ENCODE measurements around the gene TMEM151B. TPM values are rescaled to one million over a fixed set of nuclear protein-coding genes. Genes with fewer than 3 reads are reported as not detected.
A peak's percentile ranks its signal among the peaks of the same experiment; 100 is the strongest.

TMEM151B gene
- total and polyA plus RNA-seq, 11 donors: 0.21 to 5.3 (median 0.45) TPM; not detected in 4

DNA sequence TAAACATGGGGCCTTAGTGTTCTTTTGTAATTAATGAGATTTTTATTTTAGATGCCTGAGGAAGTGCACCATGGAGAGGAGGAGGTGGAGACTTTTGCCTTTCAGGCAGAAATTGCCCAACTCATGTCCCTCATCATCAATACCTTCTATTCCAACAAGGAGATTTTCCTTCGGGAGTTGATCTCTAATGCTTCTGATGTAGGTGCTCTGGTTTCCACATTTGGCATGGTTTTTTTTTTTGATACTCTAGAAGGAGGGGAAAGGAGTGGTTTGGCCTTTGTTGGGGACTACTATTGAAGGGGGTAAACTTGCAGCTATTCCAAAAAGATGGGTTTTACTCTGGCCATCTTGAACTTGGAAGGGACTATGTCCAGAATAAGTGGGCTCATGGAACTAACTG, 21.7 kb upstream of the TMEM151B start:
- TF ChIP-seq, protein P1, sequence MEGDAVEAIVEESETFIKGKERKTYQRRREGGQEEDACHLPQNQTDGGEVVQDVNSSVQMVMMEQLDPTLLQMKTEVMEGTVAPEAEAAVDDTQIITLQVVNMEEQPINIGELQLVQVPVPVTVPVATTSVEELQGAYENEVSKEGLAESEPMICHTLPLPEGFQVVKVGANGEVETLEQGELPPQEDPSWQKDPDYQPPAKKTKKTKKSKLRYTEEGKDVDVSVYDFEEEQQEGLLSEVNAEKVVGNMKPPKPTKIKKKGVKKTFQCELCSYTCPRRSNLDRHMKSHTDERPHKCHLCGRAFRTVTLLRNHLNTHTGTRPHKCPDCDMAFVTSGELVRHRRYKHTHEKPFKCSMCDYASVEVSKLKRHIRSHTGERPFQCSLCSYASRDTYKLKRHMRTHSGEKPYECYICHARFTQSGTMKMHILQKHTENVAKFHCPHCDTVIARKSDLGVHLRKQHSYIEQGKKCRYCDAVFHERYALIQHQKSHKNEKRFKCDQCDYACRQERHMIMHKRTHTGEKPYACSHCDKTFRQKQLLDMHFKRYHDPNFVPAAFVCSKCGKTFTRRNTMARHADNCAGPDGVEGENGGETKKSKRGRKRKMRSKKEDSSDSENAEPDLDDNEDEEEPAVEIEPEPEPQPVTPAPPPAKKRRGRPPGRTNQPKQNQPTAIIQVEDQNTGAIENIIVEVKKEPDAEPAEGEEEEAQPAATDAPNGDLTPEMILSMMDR (IDR thresholded peaks at IDR 0.05): no peak
- no peak for TF ChIP-seq POLR2A (IDR thresholded peaks at IDR 0.05)
- Histone ChIP-seq H3K27ac (peak overlapping the region in 9 of 12 donors; percentile 90 to 100 (median 99)), H3K36me3 (peaks cover 2 to 57% (median 53%) of the 10 kb centered on the region in 9 donors), H3K9me3 (no peaks in the 10 kb centered on the region), H3K4me3 (peak overlapping the region in 9 of 12 donors; percentile 69 to 98 (median 77)), H3K4me1 (peaks cover 0 to 62% (median 43%) of the 10 kb centered on the region in 12 donors), H3K27me3 (no peaks in the 10 kb centered on the region)
- intact Hi-C loops (cut with DNase I): loop anchor here in 1 of 10 donors (10.0 kb wide), 2 partner anchors 474 to 614 kb away; partner anchors contain the start of genes MAD2L1BP and VEGFA
- no peak for DNase-seq
- 18 to 35% (median 28%) methylated on average over 1 of the region's 1 CpG for WGBS, 4 donors
- no peak for ATAC-seq

GRCh38 chr6:44249082-44249748, 21.0 kb upstream of the TMEM151B start:
- H3K36me3 ChIP-seq: peaks cover 7 to 63% (median 59%) of the 10 kb centered on the region in 9 donors
- H3K4me3 ChIP-seq: peak overlapping the region in 9 of 12 donors; percentile 69 to 98 (median 77)
- no peaks in the 10 kb centered on the region for H3K9me3 ChIP-seq
- peaks cover 0 to 69% (median 44%) of the 10 kb centered on the region in 12 donors for H3K4me1 ChIP-seq
- WGBS, 4 donors: 61 to 76% (median 72%) methylated on average over 9 of the region's 9 CpGs
- intact Hi-C loops (cut with DNase I): loop anchor here in 1 of 10 donors (10.0 kb wide), 2 partner anchors 474 to 614 kb away; partner anchors contain the start of genes MAD2L1BP and VEGFA
- TF ChIP-seq POLR2A (IDR thresholded peaks at IDR 0.05): no peak
- peak overlapping the region in 6 of 12 donors; percentile 9 to 99 (median 98) for H3K27ac ChIP-seq
- DNase-seq: no peak
- no peaks in the 10 kb centered on the region for H3K27me3 ChIP-seq
- no peak for ATAC-seq

DNA sequence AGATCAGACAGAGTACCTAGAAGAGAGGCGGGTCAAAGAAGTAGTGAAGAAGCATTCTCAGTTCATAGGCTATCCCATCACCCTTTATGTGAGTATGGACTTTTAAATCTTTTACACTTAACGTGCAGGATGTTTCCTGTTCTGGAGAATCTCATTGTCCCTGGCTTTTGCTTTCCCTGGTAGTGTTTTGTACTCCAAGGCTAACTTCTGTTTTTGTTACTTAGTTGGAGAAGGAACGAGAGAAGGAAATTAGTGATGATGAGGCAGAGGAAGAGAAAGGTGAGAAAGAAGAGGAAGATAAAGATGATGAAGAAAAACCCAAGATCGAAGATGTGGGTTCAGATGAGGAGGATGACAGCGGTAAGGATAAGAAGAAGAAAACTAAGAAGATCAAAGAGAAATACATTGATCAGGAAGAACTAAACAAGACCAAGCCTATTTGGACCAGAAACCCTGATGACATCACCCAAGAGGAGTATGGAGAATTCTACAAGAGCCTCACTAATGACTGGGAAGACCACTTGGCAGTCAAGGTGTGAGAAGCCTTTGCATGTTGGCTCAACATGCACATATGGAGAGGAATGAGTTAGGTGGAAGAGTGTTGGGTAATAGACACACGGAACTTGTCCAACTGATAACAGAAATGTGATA, 20.1 kb upstream of the TMEM151B start:
- peak overlapping the region in 1 of 12 donors; percentile 91 for H3K27ac ChIP-seq
- ATAC-seq (no peak), DNase-seq (no peak)
- no peak overlapping the region for H3K4me3 ChIP-seq
- TF ChIP-seq, protein P1 (IDR thresholded peaks at IDR 0.05): no peak
- no peak for TF ChIP-seq POLR2A (IDR thresholded peaks at IDR 0.05)
- H3K27me3 ChIP-seq: no peaks in the 10 kb centered on the region
- H3K9me3 ChIP-seq: no peaks in the 10 kb centered on the region
- peaks cover 0 to 77% (median 46%) of the 10 kb centered on the region in 12 donors for H3K4me1 ChIP-seq
- WGBS, 4 donors: 59 to 68% (median 62%) methylated on average over 6 of the region's 6 CpGs
- intact Hi-C loops (cut with DNase I): loop anchor here in 2 of 10 donors (10.0 kb wide), 1 partner anchor 155 kb away; no protein-coding TSS in a partner anchor
- peaks cover 7 to 73% (median 69%) of the 10 kb centered on the region in 9 donors for H3K36me3 ChIP-seq

DNA sequence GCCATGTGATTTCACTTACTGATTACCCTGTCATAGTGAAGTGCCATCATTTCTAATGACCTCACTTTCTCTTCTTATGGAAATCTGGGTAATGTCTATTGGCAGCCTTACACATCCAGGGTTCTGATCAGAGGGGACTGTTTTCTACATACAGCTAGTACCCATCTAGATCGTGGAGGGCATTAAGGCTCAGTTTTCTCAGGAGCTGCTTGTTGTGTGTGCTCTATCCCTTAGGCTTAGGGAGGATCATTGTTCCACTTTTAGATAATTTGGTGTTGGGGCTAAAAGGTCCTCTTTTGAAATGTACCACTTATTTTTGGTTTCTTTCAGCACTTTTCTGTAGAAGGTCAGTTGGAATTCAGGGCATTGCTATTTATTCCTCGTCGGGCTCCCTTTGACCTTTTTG, 19.5 kb upstream of the TMEM151B start:
- TF ChIP-seq, protein P1 (IDR thresholded peaks at IDR 0.05): no peak
- TF ChIP-seq POLR2A (IDR thresholded peaks at IDR 0.05): no peak
- no peaks in the 10 kb centered on the region for H3K9me3 ChIP-seq
- DNase-seq: no peak
- peaks cover 0 to 75% (median 41%) of the 10 kb centered on the region in 12 donors for H3K4me1 ChIP-seq
- no peaks in the 10 kb centered on the region for H3K27me3 ChIP-seq
- intact Hi-C loops (cut with DNase I): loop anchor here in 2 of 10 donors (10.0 kb wide), 1 partner anchor 156 kb away; no protein-coding TSS in a partner anchor
- peaks cover 7 to 78% (median 72%) of the 10 kb centered on the region in 9 donors for H3K36me3 ChIP-seq
- H3K4me3 ChIP-seq: no peak overlapping the region
- no peak for ATAC-seq
- WGBS, 4 donors: 67 to 72% (median 70%) methylated on average over 3 of the region's 3 CpGs
- H3K27ac ChIP-seq: no peak overlapping the region
